RPMI8226 (cell line): ENCODE data around the gene IFNL3.
"Not testable (repeated sequence)": the region's sequence is repeated elsewhere in the genome, so short reads cannot be mapped to it uniquely, and the experiment has no call there.

Experiments used
- DNase-seq: peaks from one replicate; pipeline ENCODE4 v3.0.0-alpha.2; 2015

IFNL3 gene

GRCh38 chr19:39252458-39252857, 7.7 kb upstream of the IFNL3 start:
- DNase-seq: no peak

DNA sequence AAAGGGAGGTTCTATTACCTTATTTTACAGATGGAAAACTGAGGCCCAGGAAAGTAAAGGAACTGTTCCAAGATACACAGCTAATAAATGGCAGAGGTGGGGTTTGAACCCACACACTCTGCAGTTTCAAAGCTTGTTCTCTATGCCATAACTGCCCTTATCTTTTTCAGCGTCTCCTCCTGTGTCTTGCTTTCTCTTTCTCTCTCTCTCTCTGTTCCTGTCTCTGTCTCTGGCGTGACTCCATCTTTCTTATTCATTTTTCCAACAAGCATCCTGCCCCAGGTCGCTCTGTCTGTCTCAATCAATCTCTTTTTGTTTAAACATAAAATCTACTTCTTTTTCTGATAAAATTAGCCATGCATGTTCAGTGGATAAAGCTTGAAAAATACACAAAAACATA, 7.0 kb upstream of the IFNL3 start:
- no peak for DNase-seq

DNA sequence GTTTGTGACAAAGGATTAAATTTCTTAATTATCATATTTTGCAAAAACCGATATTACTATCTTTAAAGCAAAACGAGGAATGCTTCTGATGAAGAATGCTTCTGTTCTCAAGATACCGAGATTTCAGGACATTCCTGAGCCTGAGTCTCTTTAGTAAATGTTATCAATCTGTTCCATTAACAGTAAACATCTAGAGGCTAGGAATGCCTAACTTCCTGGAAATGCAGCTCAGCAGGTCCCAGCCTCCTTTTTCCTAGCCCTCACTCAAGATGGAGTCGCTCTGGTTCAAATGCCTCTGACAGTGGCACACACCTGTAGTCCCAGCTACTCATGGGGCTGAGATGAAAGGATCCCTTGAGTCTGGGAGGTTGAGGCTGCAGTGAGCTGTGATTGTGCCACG, 6.3 kb upstream of the IFNL3 start:
- DNase-seq: no peak

- DNase-seq: no peak
Observed at GRCh38 chr19:39248806-39249205, 4.0 kb upstream of the IFNL3 start, which contains the start of gene IFNL4. Gene IFNL4, minus strand, starts transcription at chr19:39248856.

- DNase-seq: no peak
Observed at GRCh38 chr19:39247701-39248664, 3.2 kb upstream of the IFNL3 start.

GRCh38 chr19:39246951-39247669, 2.3 kb upstream of the IFNL3 start:
- DNase-seq: peak; percentile 10

DNA sequence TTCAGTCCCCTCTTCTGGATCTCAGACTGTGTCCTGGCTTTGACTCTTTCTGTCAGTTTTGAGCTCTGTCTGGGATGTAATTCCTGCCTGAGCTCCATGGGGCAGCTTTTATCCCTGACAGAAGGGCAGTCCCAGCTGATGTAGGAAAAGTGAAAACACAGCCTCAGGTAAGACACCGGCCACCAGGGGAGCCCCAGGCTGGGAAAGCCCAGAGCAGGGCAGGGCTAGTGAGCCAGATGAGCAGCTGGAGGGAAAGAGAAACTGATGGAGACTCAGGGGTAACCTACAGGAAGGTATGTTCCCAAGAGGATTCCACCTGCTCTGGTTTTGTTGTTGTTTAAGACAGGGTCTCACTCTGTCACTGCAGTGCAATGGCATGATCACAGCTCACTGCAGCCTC, 360 bp upstream of the IFNL3 start:
- not testable (repeated sequence) for DNase-seq

DNA sequence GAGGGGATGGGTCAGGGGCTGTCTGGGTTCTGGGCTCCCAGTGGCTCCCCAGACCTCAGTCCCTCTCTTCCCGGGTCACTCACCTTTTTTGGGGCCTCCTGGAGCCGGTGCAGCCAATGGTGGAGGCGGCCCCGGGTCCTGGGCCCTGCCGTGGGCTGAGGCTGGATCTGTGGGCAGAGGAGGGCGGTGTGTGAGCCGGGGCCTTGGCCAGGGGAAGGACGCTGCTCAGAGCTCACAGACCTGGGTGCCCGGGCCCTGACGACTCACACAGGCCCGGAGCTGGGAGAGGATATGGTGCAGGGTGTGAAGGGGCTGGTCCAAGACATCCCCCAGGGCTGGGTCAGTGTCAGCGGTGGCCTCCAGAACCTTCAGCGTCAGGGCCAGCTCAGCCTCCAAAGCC, 1.1 kb downstream of the IFNL3 start:
- not testable (repeated sequence) for DNase-seq

DNA sequence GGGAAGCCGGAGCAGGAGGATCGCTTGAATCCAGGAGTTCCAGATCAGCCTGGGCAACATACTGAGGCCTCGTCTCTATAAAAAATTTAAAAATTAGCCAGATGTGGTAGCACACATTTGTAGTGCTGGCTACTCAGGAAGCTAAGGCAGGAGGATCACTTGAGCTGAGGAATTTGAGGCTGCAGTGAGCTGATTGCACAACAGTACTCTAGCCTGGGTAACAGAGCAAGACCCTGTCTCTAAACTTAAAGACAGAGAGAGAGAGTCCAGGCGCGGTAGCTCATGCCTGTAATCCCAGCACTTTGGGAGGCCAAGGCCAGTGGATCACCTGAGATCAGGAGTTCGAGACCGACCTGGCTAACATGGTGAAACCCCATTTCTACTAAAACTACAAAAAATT, 4.4 kb downstream of the IFNL3 start:
- no peak for DNase-seq

DNA sequence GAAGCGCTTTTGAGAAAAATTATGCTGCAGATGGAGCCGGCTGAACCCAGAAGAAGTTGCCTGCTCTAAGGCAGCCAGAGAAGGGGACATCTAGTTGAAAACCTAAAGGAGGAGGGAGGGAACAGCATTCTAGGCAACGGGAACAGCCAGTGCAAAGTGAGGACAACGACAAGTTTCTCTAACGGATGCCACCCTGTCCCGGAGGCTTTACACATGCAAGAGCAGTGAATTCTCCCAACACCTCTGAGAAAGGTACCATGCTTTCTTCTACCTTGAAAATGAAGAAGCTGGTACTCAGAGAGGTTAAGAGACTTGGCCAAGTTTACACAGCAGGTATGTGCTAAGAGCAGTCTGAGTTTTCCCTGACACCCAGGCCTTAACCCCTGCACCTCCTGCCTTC, 5.9 kb downstream of the IFNL3 start:
- DNase-seq: no peak

DNA sequence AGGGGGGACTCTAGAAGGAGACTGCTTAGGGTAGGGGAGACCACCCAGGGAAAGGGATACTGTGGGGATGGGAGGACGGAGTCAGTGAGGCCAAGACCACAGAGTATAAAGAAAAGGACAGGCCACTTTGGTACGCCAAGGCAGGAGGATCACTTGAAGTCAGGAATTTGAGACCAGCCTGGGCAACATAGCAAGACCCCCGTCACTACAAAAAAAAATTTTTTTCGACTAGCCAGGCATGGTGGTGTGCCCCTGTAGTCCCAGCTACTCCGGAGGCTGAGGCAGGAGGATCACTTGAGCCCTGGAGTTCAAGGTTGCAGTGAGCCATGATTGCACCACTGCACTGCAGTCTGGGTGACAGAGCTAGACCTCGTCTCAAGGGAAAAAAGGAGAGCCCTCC, 6.6 kb downstream of the IFNL3 start:
- no peak for DNase-seq

GRCh38 chr19:39237200-39238184, 7.3 kb downstream of the IFNL3 start:
- DNase-seq: peak; percentile 82

DNA sequence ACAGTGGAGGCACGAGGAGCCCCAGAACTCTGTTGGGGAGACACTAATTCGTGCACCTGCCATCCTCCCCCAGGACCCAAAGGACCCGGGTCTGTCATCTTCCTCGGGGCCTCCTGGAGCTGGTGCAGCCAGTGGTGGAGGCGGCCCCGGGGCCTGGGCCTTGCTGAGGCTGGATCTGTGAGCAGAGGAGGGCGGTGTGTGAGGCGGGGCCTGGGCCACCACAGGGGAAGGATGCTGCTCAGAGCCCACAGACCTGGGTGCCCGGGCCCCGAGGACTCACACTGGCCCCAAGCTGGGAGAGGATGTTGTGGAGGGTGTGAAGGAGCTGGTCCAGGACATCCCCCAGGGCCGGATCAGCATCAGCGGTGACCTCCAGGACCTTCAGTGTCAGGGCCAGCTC, 8.3 kb downstream of the IFNL3 start:
- no peak for DNase-seq

DNA sequence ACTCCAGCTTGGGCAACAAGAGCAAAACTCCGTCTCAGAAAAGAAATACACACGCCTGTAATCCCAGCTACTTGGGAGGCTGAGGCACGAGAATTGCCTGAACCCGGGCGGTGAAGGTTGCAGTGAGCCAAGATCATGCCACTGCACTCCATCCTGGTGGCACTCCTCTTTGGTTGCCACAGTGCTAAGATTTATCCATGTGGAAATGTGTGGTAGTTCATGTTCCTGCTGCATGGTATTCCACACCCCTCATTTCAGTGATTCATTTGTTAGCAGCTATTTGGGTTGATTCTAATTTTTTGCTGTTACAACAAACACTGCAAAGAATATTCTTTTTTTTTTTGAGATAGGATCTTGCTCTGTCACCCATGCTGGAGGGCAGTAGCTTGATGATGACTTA, 12.1 kb downstream of the IFNL3 start:
- no peak for DNase-seq

GRCh38 chr19:39230096-39230764, 14.6 kb downstream of the IFNL3 start:
- no peak for DNase-seq

DNA sequence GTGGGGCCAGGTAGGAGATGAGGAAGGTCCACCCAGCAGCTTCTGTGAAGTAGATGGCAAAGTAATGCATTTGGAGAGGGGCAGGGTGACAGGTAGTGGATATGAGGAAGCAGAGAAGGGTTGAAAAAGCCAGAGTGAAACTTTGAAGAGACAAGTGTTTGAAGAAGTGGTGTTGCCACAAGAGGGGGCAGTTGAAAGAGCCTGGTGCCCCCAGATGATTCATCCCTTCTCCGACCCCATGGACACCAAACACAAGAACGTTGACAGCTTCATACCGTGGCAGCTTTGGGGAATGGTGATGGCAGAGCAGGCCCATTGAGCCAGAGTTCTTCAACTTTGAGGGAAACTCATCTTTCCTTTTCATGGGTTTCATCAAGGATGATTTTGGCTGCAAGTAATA, 19.9 kb downstream of the IFNL3 start:
- DNase-seq: no peak

- no peak for DNase-seq
Observed at GRCh38 chr19:39223703-39224279, 21.0 kb downstream of the IFNL3 start.

DNA sequence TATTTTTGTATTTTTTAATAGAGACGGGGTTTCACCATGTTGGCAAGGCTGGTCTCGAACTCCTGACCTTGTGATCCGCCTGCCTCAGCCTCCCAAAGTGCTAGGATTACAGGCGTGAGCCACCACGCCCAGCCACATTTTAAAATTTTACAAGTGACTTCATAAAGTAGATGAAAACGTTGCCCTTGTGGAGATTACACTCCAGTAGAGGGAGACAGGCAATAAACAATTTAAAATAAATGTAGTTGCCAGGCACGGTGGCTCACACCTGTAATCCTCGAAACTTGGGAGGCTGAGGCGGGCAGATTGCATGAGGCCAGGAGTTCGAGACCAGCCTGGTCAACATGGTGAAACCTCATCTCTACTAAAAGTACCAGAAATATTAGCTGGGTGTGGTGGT, 25.7 kb downstream of the IFNL3 start:
- DNase-seq: not testable (repeated sequence)

DNA sequence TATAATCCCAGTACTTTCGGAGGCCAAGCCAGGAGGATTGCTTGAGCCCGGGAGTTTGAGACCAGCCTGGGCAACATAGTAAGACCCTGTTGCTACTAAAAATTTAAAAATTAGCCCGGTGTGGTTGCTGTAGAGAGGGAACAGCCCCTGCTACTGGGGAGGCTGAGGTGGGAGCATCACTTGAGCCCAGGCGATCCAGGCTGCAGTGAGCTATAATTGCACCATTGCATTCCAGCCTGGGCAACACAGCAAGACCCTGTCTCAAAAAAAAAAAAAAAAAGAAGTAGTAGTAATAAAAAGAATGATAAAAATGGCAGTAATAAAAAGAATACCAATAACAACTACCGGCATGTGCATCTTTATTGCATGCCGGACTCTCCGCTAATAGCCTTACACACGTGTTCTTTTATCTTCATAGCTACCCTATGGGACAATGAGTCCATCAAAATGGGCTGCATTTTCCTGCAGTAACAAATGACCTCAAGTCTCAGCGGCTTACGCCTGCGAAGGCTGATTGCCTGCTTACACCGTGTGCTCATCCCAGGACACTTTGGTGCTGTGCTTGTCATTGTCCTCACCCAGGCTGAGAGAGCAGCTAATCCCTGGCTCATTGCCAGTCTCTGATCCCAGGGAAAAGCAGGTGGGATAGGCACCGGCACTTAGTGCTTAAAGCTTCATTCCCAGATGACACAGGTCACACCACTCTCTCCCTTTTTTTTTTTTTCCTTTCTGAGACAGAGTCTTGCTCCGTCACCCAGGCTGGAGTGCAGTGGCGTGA, 26.4 kb downstream of the IFNL3 start:
- no peak for DNase-seq

GRCh38 chr19:39217094-39217493, 27.7 kb downstream of the IFNL3 start:
- no peak for DNase-seq

DNA sequence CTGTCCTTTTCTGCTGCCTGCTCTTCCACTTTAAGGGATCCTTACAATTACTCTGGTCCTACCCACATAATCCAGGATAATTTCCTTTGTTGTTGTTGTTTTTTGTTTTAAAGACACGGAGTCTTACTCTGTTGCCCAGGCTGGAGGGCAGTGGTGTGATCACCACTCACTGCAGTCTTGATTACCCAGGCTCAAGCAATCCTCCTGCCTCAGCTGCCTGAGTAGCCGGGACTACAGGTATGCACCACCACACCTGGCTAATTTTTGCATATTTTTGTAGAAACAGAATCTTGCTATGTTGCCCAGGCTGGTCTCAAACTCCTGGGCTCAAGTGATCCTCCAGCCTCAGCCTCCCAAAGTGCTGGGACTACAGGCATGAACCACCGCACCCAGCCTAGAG, 29.5 kb downstream of the IFNL3 start:
- not testable (repeated sequence) for DNase-seq
